NK-92 (cell line): ENCODE results near the gene BMP6.

Source experiments
- DNase-seq: peaks from one replicate; lab custom pipeline; 2025; ENCODE audit not compliant: unreplicated experiment; lab: John Stamatoyannopoulos, UW

BMP6 gene

GRCh38 chr6:7901780-7902179 lies 175.9 kb downstream of the BMP6 start:
- DNase-seq, result no peak

- no peak for DNase-seq
Observed at GRCh38 chr6:7902221-7902620, 176.3 kb downstream of the BMP6 start.

GRCh38 chr6:7902867-7903266 lies 177.0 kb downstream of the BMP6 start:
- no peak for DNase-seq

- DNase-seq, result no peak
Observed at GRCh38 chr6:7903673-7904072, 177.8 kb downstream of the BMP6 start.

GRCh38 chr6:7904654-7905319 lies 178.9 kb downstream of the BMP6 start:
- no peak for DNase-seq

- no peak for DNase-seq
Observed at GRCh38 chr6:7905416-7905815, 179.5 kb downstream of the BMP6 start.

- no peak for DNase-seq
Observed at GRCh38 chr6:7906741-7907140, 180.8 kb downstream of the BMP6 start.

- no peak for DNase-seq
Observed at GRCh38 chr6:7907159-7907558, 181.3 kb downstream of the BMP6 start.

- no peak for DNase-seq
Observed at GRCh38 chr6:7909323-7910276, 183.7 kb downstream of the BMP6 start.

- DNase-seq, result no peak
Observed at GRCh38 chr6:7910298-7910653, 184.4 kb downstream of the BMP6 start.

- DNase-seq, result no peak
Observed at GRCh38 chr6:7910654-7911344, 184.9 kb downstream of the BMP6 start, which contains the start of gene TXNDC5. TXNDC5 (minus strand) TSS chr6:7910788; CDS start chr6:7910776, 12 bp downstream.

GRCh38 chr6:7911345-7911725 lies 185.4 kb downstream of the BMP6 start:
- DNase-seq, result no peak

- DNase-seq, result no peak
Observed at GRCh38 chr6:7912024-7912423, 186.1 kb downstream of the BMP6 start.

GRCh38 chr6:7912736-7913517 lies 187.0 kb downstream of the BMP6 start:
- no peak for DNase-seq

- DNase-seq, result no peak
Observed at GRCh38 chr6:7914311-7914710, 188.4 kb downstream of the BMP6 start.

GRCh38 chr6:7914991-7915789 lies 189.3 kb downstream of the BMP6 start:
- no peak for DNase-seq

GRCh38 chr6:7916959-7917358 lies 191.1 kb downstream of the BMP6 start:
- no peak for DNase-seq

GRCh38 chr6:7917729-7918128 lies 191.8 kb downstream of the BMP6 start:
- DNase-seq, result no peak

- no peak for DNase-seq
Observed at GRCh38 chr6:7918403-7918802, 192.5 kb downstream of the BMP6 start.

GRCh38 chr6:7919871-7920270 lies 194.0 kb downstream of the BMP6 start:
- no peak for DNase-seq
